Measurements from ENCODE around the gene CACNA1C. TPM values are rescaled to one million over a fixed set of nuclear protein-coding genes. Genes with fewer than 3 reads are reported as not detected.

CACNA1C gene
- total and polyA plus RNA-seq, 2 of the 4 experiments (the other 2 are of a cell fraction): 1.6 to 2.6 TPM

- no peak overlapping the region for H2AK5ac ChIP-seq (ENCODE audit: low read depth, low read length)
- ChIA-PET POLR2A (ENCODE audit: unreplicated experiment) (no interaction called here), CTCF (no interaction called here)
- ATAC-seq (ENCODE audit: low read depth) (no peak), DNase-seq (no peak)
- H3K56ac ChIP-seq (ENCODE audit: extremely low read depth, insufficient read depth, low read length): no peak overlapping the region
- no peak overlapping the region for H2AFZ ChIP-seq (replicated peaks; ENCODE audit: low read length, poor library complexity)
- H4K91ac ChIP-seq (ENCODE audit: insufficient read depth, low read depth, low read length): no peak overlapping the region
- no peak overlapping the region for H2BK120ac ChIP-seq (ENCODE audit: low read depth, low read length)
- H3K27ac ChIP-seq (ENCODE audit: insufficient read depth, low read length): no peak overlapping the region
- intact Hi-C loops (cut with micrococcal nuclease): no loop called here
- no peaks in the 10 kb centered on the region for H3K27me3 ChIP-seq (ENCODE audit: control insufficient read depth, insufficient read depth, low read length)
- dilution Hi-C loops (cut with HindIII; ENCODE audit: low sequenced_read_pairs, unreplicated experiment): no loop called here
- H4K5ac ChIP-seq (ENCODE audit: low read depth, low read length): no peak overlapping the region
- no peak overlapping the region for H3K14ac ChIP-seq (replicated peaks; ENCODE audit: low read depth, low read length)
- in situ Hi-C loops (cut with MboI; ENCODE audit: low sequenced_read_pairs): no loop called here
- no peak overlapping the region for H2BK20ac ChIP-seq (ENCODE audit: low read depth, low read length)
- H3K4ac ChIP-seq (ENCODE audit: low read depth, low read length): no peak overlapping the region
- peaks cover 10% of the 10 kb centered on the region for H3K9me1 ChIP-seq (ENCODE audit: insufficient read depth, low read length)
- H2BK15ac ChIP-seq (ENCODE audit: low read depth, low read length): no peak overlapping the region
- no peak overlapping the region for H3K9ac ChIP-seq (ENCODE audit: low read depth, low read length)
- H3K4me2 ChIP-seq (ENCODE audit: low read depth, low read length): no peak overlapping the region
- no peaks in the 10 kb centered on the region for H3K36me3 ChIP-seq (ENCODE audit: control insufficient read depth, insufficient read depth, low read length)
- no peak overlapping the region for H2AK9ac ChIP-seq (replicated peaks; ENCODE audit: low read depth, low read length, poor library complexity)
- H4K20me1 ChIP-seq (ENCODE audit: insufficient read depth, low read length): peaks cover 3% of the 10 kb centered on the region
- no TSS peak for BruUV-seq (replicated peaks)
- no peaks in the 10 kb centered on the region for H3K9me3 ChIP-seq (ENCODE audit: control insufficient read depth, insufficient read depth, low read length)
- H3K79me1 ChIP-seq (ENCODE audit: low read depth in 1 of 2, low read length in 2 of 2): peaks cover 6 to 25% of the 10 kb centered on the region in 2 experiments; a peak in 3 of 4 replicates
- no peak overlapping the region for H3K23ac ChIP-seq (ENCODE audit: low read depth, low read length)
- no peak overlapping the region for H3K18ac ChIP-seq (ENCODE audit: low read depth, low read length)
- no peak overlapping the region for H4K8ac ChIP-seq (ENCODE audit: low read depth in 2 of 2, low read length in 2 of 2)
- TF ChIP-seq, protein P1, sequence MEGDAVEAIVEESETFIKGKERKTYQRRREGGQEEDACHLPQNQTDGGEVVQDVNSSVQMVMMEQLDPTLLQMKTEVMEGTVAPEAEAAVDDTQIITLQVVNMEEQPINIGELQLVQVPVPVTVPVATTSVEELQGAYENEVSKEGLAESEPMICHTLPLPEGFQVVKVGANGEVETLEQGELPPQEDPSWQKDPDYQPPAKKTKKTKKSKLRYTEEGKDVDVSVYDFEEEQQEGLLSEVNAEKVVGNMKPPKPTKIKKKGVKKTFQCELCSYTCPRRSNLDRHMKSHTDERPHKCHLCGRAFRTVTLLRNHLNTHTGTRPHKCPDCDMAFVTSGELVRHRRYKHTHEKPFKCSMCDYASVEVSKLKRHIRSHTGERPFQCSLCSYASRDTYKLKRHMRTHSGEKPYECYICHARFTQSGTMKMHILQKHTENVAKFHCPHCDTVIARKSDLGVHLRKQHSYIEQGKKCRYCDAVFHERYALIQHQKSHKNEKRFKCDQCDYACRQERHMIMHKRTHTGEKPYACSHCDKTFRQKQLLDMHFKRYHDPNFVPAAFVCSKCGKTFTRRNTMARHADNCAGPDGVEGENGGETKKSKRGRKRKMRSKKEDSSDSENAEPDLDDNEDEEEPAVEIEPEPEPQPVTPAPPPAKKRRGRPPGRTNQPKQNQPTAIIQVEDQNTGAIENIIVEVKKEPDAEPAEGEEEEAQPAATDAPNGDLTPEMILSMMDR (conservative IDR thresholded peaks at IDR 0.05; ENCODE audit: low read depth, low read length): no peak
- TF ChIP-seq RFX5 (IDR thresholded peaks at IDR 0.05; ENCODE audit: low read depth, low read length) (no peak), NFE2L2 (IDR thresholded peaks at IDR 0.05; ENCODE audit: low read depth, low read length) (no peak), MXI1 (IDR thresholded peaks at IDR 0.05; ENCODE audit: borderline replicate concordance, low read depth, low read length) (no peak), MAFK (IDR thresholded peaks at IDR 0.05; ENCODE audit: low read depth, low read length) (no peak), CHD1 (IDR thresholded peaks at IDR 0.05; ENCODE audit: low read depth, low read length) (no peak), SMC3 (IDR thresholded peaks at IDR 0.05; ENCODE audit: low read depth, low read length) (no peak)
- H3K4me1 ChIP-seq (ENCODE audit: control insufficient read depth, insufficient read depth, low read length): peaks cover 16% of the 10 kb centered on the region
- no peak overlapping the region for H2BK5ac ChIP-seq (ENCODE audit: low read depth, low read length, poor library complexity, severe bottlenecking)
- no peak overlapping the region for H3K4me3 ChIP-seq (ENCODE audit: insufficient read depth, low read depth, low read length)
Measured at GRCh38 chr12:2080604-2081003, 27.8 kb downstream of the CACNA1C start.

Data from IMR-90 (cell line).